Large intestine (tissue), 3 donors: ENCODE measurements around the gene DCBLD2. TPM values are rescaled to one million over a fixed set of nuclear protein-coding genes. Genes with fewer than 3 reads are reported as not detected.

Experiments used
- DNase-seq, 2 donors: peaks; one replicate each; pipeline versions ENCODE4 v3.0.0 to v3.0.0-alpha.2; 2013
- H3K27ac ChIP-seq: one replicate; pipeline ENCODE4 v1.5.1; 2013; ENCODE audit warnings: low read length
- H3K27me3 ChIP-seq: 2 replicates; pipeline ENCODE4 v1.6.1; 2013; ENCODE audit warnings: low read length; ENCODE audit not compliant: control insufficient read depth, insufficient read depth
- H3K36me3 ChIP-seq: 2 replicates; pipeline ENCODE4 v1.6.1; 2013; ENCODE audit warnings: low read length; ENCODE audit not compliant: control insufficient read depth, insufficient read depth
- H3K4me1 ChIP-seq: one replicate; pipeline ENCODE4 v1.6.1; 2013; ENCODE audit warnings: low read length; ENCODE audit not compliant: control insufficient read depth, insufficient read depth
- H3K4me3 ChIP-seq: one replicate; pipeline ENCODE4 v1.5.1; 2013; ENCODE audit warnings: low read length
- H3K9me3 ChIP-seq: one replicate; pipeline ENCODE4 v1.6.1; 2013; ENCODE audit warnings: mild to moderate bottlenecking, low read depth, low read length, moderate library complexity; ENCODE audit not compliant: control insufficient read depth
- WGBS: methylation state at CpG from one replicate; pipeline ENCODE4 v1.1.5; 2013; ENCODE audit warnings: low lambda C conversion rate; ENCODE audit not compliant: insufficient coverage; 5-methylcytosine and 5-hydroxymethylcytosine counted together
- polyA plus RNA-seq: library from polyadenylated mRNA; unstranded; fragments of 120-200 nt; gene quantifications from one replicate; pipeline ENCODE4 v1.2.1, GENCODE V29; 2013

The DCBLD2 gene
- polyA plus RNA-seq, 1 donor: 15.7 TPM

DNA sequence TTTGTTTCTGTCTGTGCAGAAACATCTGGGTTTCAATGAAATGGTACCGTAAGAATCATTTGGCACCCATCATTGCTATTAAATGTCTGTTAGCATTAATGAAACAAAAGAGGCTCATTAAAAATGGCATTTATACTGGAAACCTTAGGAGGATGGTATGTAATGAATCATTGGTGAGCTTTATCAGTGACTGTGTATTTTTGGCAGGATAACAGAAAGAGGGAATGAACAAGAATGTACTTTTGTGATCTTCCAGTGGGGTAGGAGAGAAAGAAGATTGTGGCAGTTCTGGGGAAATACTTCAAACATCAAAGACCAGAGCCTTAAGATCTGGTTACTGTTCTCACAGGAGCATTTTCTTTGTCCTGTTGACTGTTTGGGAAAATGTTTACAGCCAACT lies 4.7 kb upstream of the DCBLD2 start:
- Histone ChIP-seq H3K4me3 (no peak overlapping the region), H3K9me3 (no peaks in the 10 kb centered on the region), H3K4me1 (no peaks in the 10 kb centered on the region), H3K27ac (no peak overlapping the region), H3K36me3 (no peaks in the 10 kb centered on the region), H3K27me3 (no peaks in the 10 kb centered on the region)
- 100% methylated on average over 1 of the region's 1 CpG for WGBS
- DNase-seq: no peak

DNA sequence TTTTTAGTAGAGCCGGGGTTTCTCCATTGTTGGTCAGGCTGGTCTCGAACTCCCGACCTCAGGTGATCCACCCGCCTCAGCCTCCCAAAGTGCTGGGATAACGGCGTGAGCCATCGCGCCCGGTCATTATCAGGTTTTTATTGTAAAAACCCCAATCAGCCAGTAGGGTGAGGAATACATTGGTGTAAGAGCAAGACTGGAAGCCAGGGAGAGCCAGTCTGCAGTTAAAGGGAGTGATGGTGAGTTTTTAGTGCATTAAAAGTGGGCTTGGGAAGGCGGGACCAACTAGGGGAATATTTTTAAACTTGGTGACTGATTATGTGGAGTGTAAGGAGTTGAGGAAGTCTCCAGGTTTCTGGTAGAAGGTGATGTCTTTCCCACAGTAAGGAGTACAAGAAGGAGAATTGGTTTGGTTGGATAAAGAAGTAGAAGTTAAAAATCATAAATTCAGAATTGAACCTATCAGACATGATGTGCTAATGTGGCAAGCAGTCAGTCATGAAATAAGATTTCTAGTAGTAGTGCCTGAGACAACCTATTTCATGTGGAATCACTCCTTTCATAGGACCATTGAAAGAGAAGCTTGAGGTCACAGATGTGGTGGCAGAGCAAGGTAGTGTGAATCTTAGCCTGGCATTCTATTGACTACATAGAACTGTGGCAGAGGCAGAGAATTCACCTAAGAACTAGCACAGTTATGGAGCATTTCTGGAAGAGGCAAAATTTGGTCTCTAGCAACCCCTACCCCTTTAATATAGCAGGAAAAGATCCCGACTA lies 2.4 kb upstream of the DCBLD2 start:
- no peaks in the 10 kb centered on the region for H3K27me3 ChIP-seq
- DNase-seq: no peak
- no peaks in the 10 kb centered on the region for H3K9me3 ChIP-seq
- no peaks in the 10 kb centered on the region for H3K36me3 ChIP-seq
- no peaks in the 10 kb centered on the region for H3K4me1 ChIP-seq
- H3K27ac ChIP-seq: no peak overlapping the region
- H3K4me3 ChIP-seq: no peak overlapping the region
- WGBS: no CpG with 5 or more reads among the region's 11 CpGs

DNA sequence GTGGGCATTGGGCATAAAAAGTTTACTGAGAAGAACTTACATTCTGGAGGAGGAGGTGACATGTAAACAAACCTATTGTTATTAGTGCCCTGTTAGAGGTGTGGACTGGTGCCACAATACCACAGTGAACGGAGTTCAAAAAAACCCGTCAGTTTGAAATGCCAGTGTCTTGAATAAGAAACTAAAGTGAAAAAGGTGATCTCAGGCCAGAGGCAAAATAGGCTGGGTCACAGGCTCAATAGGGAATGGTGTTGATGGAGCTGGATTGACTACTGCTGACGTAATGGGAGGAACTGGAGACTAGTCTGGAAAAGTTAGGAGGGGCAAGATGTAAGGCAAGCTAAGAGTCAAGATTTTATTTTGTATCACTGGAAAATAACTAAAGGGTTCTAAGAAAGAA lies 1.6 kb upstream of the DCBLD2 start:
- 86% methylated on average over 1 of the region's 3 CpGs for WGBS
- no peaks in the 10 kb centered on the region for H3K4me1 ChIP-seq
- DNase-seq: no peak

DNA sequence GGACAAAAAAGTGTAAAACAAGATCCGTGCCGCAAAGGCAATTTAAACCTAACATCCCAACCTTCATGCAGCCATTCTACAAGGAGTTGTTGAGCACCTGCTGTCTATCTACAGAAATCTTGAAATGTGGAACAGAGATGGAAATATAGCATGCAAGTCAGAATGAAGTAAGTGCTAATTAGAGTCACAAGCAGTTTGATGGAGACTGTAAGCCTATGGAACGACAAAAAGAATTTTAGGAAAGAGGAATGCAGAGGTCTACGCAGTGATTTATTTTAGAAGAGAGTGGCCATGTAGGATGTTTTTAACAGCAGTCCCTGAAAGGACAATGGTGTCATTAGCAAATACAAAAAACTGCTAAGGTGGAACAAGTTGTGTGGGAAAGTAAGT lies 851 bp upstream of the DCBLD2 start:
- Histone ChIP-seq H3K36me3 (no peaks in the 10 kb centered on the region), H3K27me3 (no peaks in the 10 kb centered on the region), H3K9me3 (no peaks in the 10 kb centered on the region), H3K4me1 (no peaks in the 10 kb centered on the region), H3K27ac (no peak overlapping the region), H3K4me3 (peak overlapping the region; percentile 64)
- no peak for DNase-seq
- no CpG with 5 or more reads among the region's 4 CpGs for WGBS

More for the DNA sequence above, 1.6 kb upstream of the DCBLD2 start:
- no peak overlapping the region for H3K27ac ChIP-seq
- H3K36me3 ChIP-seq: no peaks in the 10 kb centered on the region
- no peak overlapping the region for H3K4me3 ChIP-seq
- H3K27me3 ChIP-seq: no peaks in the 10 kb centered on the region
- no peaks in the 10 kb centered on the region for H3K9me3 ChIP-seq

DNA sequence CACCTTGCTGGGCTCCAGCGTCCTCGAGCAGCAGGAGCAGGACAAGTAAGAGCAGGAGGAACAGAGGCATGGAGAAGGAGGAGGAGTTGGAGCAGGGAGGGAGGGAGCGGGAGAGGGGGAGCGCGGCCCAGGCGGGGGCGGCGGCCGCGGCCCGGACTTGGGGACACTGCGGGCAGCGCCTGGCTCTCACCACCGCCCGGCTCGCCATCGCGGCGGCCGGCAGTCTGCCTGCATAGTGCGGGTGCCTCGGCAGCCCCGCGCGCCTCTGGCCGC lies 440 bp downstream of the DCBLD2 start:
- peak overlapping the region; percentile 82 for H3K27ac ChIP-seq

DNA sequence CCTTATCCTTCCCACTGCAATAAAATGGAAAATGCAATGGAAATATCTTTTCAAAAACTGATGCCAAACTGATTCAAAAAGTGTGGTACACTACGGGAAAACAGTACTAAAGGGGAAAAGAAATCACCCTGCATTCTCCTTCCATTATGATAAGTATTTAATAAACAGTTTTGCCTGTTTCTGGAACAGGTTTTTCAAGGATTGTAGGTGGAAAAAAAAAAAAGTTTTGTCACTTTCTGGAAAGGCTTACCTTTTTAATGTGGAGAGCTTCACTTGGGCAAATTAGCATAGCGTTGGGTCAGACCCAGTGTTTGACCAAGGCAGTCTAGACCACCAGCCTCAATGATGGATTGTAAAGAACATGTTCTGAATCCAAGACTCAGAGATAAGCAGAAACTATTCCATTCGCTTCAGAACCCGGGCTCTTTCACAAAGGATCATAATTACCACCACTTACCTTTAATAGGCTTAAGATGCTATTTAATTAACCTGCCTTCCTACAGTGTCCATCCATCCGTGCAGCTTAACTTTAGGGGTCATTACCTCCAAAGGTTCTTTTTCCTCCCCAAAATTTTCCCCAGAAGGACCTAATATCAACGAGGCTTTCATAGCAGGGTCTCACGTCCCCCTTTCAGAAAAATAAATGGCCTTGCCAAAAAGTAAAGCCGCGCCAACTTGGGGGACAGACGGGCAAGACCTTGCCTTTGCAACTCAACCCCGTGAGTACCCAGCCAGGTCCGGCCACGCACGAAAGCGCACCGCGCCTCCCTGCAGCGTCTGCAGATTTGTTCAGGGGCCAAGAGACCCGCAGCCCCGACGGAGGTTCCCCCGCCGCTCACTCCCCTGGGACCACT lies 1.0 kb downstream of the DCBLD2 start:
- WGBS: 0% methylated on average over 3 of the region's 23 CpGs
- H3K27me3 ChIP-seq: no peaks in the 10 kb centered on the region
- no peak overlapping the region for H3K27ac ChIP-seq
- no peaks in the 10 kb centered on the region for H3K36me3 ChIP-seq
- no peaks in the 10 kb centered on the region for H3K4me1 ChIP-seq
- no peak for DNase-seq
- H3K9me3 ChIP-seq: no peaks in the 10 kb centered on the region
- H3K4me3 ChIP-seq: peak overlapping the region; percentile 76

More for the DNA sequence above, 440 bp downstream of the DCBLD2 start:
- DNase-seq: peak; percentile 28 to 67
- Histone ChIP-seq H3K9me3 (no peaks in the 10 kb centered on the region), H3K27me3 (no peaks in the 10 kb centered on the region), H3K36me3 (no peaks in the 10 kb centered on the region), H3K4me1 (no peaks in the 10 kb centered on the region), H3K4me3 (peak overlapping the region; percentile 76)
- WGBS: no CpG with 5 or more reads among the region's 26 CpGs

DNA sequence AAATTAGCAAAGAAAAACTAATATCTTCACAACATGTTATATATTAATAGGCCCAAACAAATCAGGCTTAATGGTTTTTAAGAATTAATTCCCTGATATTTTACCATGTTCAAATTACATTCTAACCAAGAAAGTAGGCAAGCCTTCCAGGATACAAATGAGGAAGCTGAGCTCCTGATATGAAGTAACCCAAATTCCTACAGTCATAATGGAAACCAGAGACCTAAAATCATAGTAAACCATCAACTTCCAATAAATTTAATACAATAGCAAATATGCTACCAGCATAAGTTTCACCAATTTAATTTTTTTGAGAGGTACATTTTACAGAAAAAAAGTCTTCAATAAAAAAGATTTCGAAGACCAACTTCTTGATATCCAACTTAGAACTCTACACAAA lies 3.8 kb downstream of the DCBLD2 start:
- DNase-seq: no peak
- Histone ChIP-seq H3K4me1 (no peaks in the 10 kb centered on the region), H3K36me3 (no peaks in the 10 kb centered on the region), H3K9me3 (no peaks in the 10 kb centered on the region), H3K4me3 (no peak overlapping the region), H3K27me3 (no peaks in the 10 kb centered on the region), H3K27ac (no peak overlapping the region)
- no CpG with 5 or more reads among the region's 1 CpG for whole genome bisulfite sequencing

DNA sequence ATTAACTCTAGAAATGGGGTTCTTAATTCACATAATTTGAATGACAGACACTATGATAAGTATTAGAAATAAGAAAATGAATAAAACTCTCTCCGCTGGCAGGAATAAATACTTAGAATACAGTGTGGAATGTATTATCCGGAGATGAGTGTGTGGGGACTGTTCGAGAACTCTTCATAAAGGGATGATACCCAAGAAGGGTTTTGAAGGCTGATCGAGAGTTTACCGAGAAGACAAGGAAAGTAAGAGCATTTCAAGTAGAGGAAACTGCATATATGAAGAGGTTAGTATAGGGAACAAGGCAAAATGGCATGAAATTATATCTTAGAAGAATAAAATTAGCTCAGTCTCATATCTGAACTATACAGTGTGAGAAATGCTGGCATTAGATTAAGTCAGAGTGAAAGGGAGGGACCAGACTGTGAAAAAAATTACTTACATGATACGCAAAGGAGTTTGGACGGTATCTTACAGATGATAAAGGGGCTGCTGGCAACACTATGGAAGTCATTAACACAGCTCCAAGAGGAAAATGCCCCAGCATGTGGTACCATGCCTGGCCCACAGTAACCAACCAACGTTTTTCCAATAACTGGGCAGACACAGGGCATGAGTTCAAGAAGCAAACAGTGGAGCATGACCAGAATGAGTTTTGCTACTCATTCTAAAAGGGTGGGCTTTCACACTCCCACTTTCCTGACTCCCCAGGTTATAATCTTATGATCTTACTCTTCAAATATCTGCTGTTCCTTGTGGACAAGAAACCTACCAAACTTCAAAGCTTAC lies 6.5 kb downstream of the DCBLD2 start:
- Histone ChIP-seq H3K36me3 (no peaks in the 10 kb centered on the region), H3K4me3 (no peak overlapping the region), H3K9me3 (no peaks in the 10 kb centered on the region), H3K27ac (no peak overlapping the region), H3K4me1 (no peaks in the 10 kb centered on the region), H3K27me3 (no peaks in the 10 kb centered on the region)
- DNase-seq: no peak
- 100% methylated on average over 4 of the region's 8 CpGs for WGBS

DNA sequence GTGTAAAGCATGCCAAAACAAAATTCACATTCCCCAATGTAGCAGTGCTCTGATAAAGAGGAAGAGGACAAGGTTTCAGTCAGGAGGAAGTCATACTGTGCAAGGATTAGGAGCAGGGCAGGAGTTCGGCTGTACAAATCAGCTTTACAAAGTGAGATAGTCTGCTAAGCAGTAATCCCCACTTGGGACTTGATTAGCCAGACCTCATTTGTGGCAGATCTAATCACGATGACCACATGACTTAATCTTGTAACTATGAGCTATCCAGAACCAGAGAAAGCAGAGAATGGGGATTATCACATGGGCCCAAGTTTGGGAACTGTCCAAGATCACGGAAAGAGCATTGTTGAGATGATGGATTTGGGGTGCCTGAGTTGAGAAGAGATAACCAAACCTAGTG lies 7.8 kb downstream of the DCBLD2 start:
- no peaks in the 10 kb centered on the region for H3K9me3 ChIP-seq
- 80% methylated on average over 1 of the region's 3 CpGs for WGBS
- H3K27me3 ChIP-seq: no peaks in the 10 kb centered on the region
- H3K4me1 ChIP-seq: no peaks in the 10 kb centered on the region
- H3K27ac ChIP-seq: no peak overlapping the region
- no peak overlapping the region for H3K4me3 ChIP-seq
- no peak for DNase-seq
- no peaks in the 10 kb centered on the region for H3K36me3 ChIP-seq

DNA sequence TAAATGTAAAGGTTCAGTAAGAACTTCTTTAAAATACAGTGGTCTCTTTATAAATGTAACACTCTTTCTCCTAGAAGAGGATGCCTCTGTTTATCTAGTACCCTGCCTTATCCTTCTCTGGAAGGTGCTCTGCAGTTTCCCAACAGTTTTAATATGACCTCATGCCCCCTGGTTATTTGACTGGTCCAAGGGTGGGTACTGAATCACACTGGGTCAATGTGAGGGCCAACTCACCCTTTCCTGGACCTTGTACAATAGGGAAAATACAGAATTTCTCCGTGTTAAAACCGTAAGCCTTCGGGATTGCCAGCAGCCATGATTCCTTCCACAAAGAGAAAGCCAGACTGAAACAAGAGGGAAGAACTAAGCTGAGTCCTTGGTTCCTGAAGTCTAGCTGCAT lies 9.2 kb downstream of the DCBLD2 start:
- no CpG with 5 or more reads among the region's 3 CpGs for WGBS
- no peaks in the 10 kb centered on the region for H3K27me3 ChIP-seq
- no peak overlapping the region for H3K27ac ChIP-seq
- no peaks in the 10 kb centered on the region for H3K9me3 ChIP-seq
- no peak overlapping the region for H3K4me3 ChIP-seq
- H3K4me1 ChIP-seq: no peaks in the 10 kb centered on the region
- H3K36me3 ChIP-seq: no peaks in the 10 kb centered on the region
- no peak for DNase-seq
